Measurements from ENCODE around the gene HEXIM1. TPM values are rescaled to one million over a fixed set of nuclear protein-coding genes. Genes with fewer than 3 reads are reported as not detected.

Gene HEXIM1
- total RNA-seq, 2 donors from 2014 or later = 16.4 to 31.1 TPM

DNA sequence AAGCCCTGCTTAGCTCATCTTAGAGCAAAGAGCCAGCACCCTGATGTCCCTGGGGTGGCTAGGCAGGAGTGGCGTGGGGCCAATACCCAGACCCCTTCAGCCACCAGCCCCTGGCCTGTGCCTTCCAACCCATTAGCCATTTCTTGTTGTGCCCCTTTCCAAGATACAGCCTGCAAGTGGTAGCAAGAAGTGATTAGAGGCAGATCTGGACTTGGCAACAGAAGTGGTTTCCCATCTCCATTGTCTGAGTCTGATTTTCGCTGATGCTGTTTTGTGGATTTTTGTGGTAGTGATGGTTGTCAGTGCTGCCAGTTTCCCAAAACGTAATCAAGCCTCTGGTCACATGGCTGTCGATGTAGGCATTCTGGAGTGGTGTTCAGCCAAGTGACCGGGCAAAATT, 41.7 kb upstream of the HEXIM1 start:
- Histone ChIP-seq H3K36me3 (peaks cover 76% of the 10 kb centered on the region), H3K4me3 (no peak overlapping the region), H3K9me3 (no peaks in the 10 kb centered on the region), H3K27ac (peak overlapping the region in 1 of 2 donors; percentile 86), H3K4me1 (peaks cover 0 to 89% of the 10 kb centered on the region in 2 donors), H3K27me3 (no peaks in the 10 kb centered on the region)
- TF ChIP-seq CTCF (IDR thresholded peaks at IDR 0.05) = no peak
- DNase-seq (ENCODE audit: low spot score) = no peak

GRCh38 chr17:45107293-45108010, 40.8 kb upstream of the HEXIM1 start:
- H3K36me3 ChIP-seq = peaks cover 70% of the 10 kb centered on the region
- peaks cover 0 to 89% of the 10 kb centered on the region in 2 donors for H3K4me1 ChIP-seq
- DNase-seq (ENCODE audit: low spot score) = no peak
- H3K9me3 ChIP-seq = no peaks in the 10 kb centered on the region
- no peak for TF ChIP-seq CTCF (IDR thresholded peaks at IDR 0.05)
- H3K27me3 ChIP-seq = no peaks in the 10 kb centered on the region
- no peak overlapping the region for H3K4me3 ChIP-seq
- peak overlapping the region in 1 of 2 donors; percentile 86 for H3K27ac ChIP-seq

- Histone ChIP-seq H3K4me1 (peaks cover 0 to 84% of the 10 kb centered on the region in 2 donors), H3K9me3 (no peaks in the 10 kb centered on the region), H3K36me3 (peaks cover 70% of the 10 kb centered on the region), H3K4me3 (no peak overlapping the region), H3K27ac (peak overlapping the region in 1 of 2 donors; percentile 86), H3K27me3 (no peaks in the 10 kb centered on the region)
- DNase-seq (ENCODE audit: low spot score) = no peak
- no peak for TF ChIP-seq CTCF (IDR thresholded peaks at IDR 0.05)
These were observed 40.2 kb upstream of the HEXIM1 start for GRCh38 chr17:45108051-45108450.

GRCh38 chr17:45108595-45109521, 39.4 kb upstream of the HEXIM1 start:
- Histone ChIP-seq H3K4me3 (no peak overlapping the region), H3K27me3 (no peaks in the 10 kb centered on the region), H3K9me3 (no peaks in the 10 kb centered on the region), H3K4me1 (peaks cover 0 to 78% of the 10 kb centered on the region in 2 donors), H3K36me3 (peaks cover 70% of the 10 kb centered on the region), H3K27ac (peak overlapping the region; percentile 86 to 93)
- DNase-seq (ENCODE audit: low spot score) = no peak
- peak in 1 of 2 donors; percentile 32 for TF ChIP-seq CTCF (IDR thresholded peaks at IDR 0.05)

GRCh38 chr17:45110676-45111611, 37.3 kb upstream of the HEXIM1 start:
- Histone ChIP-seq H3K4me1 (peaks cover 0 to 62% of the 10 kb centered on the region in 2 donors), H3K4me3 (no peak overlapping the region), H3K36me3 (peaks cover 59% of the 10 kb centered on the region), H3K27me3 (no peaks in the 10 kb centered on the region), H3K27ac (peak overlapping the region; percentile 86 to 93), H3K9me3 (no peaks in the 10 kb centered on the region)
- TF ChIP-seq CTCF (IDR thresholded peaks at IDR 0.05) = no peak
- no peak for DNase-seq (ENCODE audit: low spot score)
